Measurements from ENCODE around the gene SOX8.

GRCh38 chr16:966505-966904 is 15.1 kb upstream of the SOX8 start:
- TF ChIP-seq, protein P1, sequence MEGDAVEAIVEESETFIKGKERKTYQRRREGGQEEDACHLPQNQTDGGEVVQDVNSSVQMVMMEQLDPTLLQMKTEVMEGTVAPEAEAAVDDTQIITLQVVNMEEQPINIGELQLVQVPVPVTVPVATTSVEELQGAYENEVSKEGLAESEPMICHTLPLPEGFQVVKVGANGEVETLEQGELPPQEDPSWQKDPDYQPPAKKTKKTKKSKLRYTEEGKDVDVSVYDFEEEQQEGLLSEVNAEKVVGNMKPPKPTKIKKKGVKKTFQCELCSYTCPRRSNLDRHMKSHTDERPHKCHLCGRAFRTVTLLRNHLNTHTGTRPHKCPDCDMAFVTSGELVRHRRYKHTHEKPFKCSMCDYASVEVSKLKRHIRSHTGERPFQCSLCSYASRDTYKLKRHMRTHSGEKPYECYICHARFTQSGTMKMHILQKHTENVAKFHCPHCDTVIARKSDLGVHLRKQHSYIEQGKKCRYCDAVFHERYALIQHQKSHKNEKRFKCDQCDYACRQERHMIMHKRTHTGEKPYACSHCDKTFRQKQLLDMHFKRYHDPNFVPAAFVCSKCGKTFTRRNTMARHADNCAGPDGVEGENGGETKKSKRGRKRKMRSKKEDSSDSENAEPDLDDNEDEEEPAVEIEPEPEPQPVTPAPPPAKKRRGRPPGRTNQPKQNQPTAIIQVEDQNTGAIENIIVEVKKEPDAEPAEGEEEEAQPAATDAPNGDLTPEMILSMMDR (IDR thresholded peaks at IDR 0.05), result no peak
- TF ChIP-seq POLR2A (IDR thresholded peaks at IDR 0.05), result no peak

All from lower leg skin (tissue), 3 donors.